ENCODE measurements around the gene KRTAP5-1. TPM values are rescaled to one million over a fixed set of nuclear protein-coding genes. Genes with fewer than 3 reads are reported as not detected.
"Not testable (repeated sequence)": the region's sequence is repeated elsewhere in the genome, so short reads cannot be mapped to it uniquely, and the experiment has no call there.

KRTAP5-1 gene
- total RNA-seq, result not detected in 2 replicates

DNA sequence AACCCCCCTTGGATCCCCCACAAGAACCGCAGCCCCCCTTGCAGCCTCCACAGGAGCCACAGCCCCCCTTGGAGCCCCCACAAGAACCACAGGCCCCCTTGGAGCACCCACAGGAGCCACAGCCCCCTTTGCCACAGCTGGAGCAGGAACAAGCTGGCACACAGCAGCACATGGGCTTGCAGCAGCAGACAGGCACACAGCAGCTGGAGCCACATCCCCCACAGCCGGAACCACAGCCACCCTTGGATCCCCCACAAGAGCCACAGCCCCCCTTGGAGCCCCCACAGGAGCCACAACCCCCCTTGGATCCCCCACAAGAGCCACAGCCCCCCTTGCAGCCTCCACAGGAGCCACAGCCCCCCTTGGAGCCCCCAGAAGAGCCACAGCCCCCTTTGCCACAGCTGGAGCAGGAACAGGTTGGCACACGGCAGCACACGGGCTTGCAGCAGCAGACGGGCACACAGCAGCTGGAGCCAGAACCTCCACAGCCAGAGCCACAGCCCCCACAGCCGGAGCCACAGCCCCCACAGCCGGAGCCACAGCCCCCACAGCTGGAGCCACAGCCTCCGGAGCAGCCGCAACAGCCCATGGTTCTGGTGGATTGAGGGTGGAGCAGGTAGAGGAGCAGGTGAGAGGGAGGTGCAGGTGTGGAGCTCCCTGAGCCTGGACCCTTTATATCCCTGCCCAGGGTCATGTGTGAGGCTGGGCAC, at the start of gene KRTAP5-1:
Gene KRTAP5-1 (minus strand): TSS at position 623 of the 710 bp plus-strand sequence. CDS start 34 bp downstream, at position 589.
- DNase-seq (ENCODE audit: low read depth in 2 of 2), result not testable (repeated sequence)

GRCh38 chr11:1633864-1634263, 48.8 kb upstream of the KRTAP5-1 start:
- no peak for DNase-seq (ENCODE audit: low read depth in 2 of 2)

GRCh38 chr11:1632053-1632714, 47.1 kb upstream of the KRTAP5-1 start:
- no peak for DNase-seq (ENCODE audit: low read depth in 2 of 2)

DNA sequence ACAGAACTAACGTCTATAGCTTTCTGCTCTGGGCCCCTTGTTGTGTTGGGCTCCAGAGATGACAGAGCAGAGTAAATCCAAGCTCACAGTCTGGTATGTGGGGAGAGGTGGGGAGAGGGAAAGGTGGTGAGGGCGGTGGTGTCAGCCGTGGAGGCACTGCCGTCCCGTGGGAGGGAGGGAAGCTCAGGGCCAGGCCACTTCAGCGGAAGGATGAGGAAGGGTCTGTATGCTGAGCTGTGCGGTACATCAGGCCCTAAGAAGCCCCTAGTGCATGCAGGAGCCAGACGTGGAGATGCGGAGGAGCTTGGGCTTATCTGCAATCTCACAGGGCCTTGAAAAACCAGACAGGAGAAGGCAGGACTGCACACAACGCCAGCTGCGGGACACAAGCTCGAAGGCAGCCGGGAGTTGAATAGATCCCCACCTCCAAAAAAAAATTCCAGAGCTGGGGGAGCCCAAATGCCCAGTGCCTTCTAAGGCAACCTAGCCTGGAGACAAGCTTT, 46.0 kb upstream of the KRTAP5-1 start:
- no peak for DNase-seq (ENCODE audit: low read depth in 2 of 2)

- no peak for DNase-seq (ENCODE audit: low read depth in 2 of 2)
Measured at GRCh38 chr11:1630271-1630670, 45.2 kb upstream of the KRTAP5-1 start.

GRCh38 chr11:1629326-1630185, 44.5 kb upstream of the KRTAP5-1 start, which contains the start of gene KRTAP5-5:
Gene KRTAP5-5, plus strand, starts transcription at chr11:1629775. Its CDS starts 66 bp downstream, at chr11:1629841.
- DNase-seq (ENCODE audit: low read depth in 2 of 2), result no peak

GRCh38 chr11:1628506-1629325, 43.6 kb upstream of the KRTAP5-1 start:
- DNase-seq (ENCODE audit: low read depth in 2 of 2), result peak in 1 of 2 donors; percentile 33

GRCh38 chr11:1625541-1625940, 40.5 kb upstream of the KRTAP5-1 start:
- no peak for DNase-seq (ENCODE audit: low read depth in 2 of 2)

- no peak for DNase-seq (ENCODE audit: low read depth in 2 of 2)
Measured at GRCh38 chr11:1624621-1625020, 39.5 kb upstream of the KRTAP5-1 start.

DNA sequence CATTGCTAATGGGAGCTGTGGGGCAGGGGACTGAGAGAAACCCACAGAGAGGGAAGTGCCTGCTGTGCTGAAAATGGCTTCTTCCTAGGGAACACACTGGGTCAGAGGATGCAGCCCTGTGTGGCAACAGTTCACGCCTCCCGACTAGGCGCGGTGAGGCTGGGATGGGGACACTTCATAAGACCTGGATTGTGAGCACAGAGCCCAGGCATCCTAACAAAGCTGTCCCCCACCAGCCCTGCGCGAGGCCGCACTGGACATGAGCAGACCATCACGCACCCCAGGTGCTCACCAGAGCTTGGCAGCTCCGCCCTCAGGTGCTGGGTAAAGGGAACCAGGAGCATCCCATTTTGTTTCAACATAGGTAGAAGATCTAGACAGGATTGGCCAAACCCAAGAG, 38.6 kb upstream of the KRTAP5-1 start:
- no peak for DNase-seq (ENCODE audit: low read depth in 2 of 2)

GRCh38 chr11:1622086-1622485, 37.0 kb upstream of the KRTAP5-1 start, which contains the start of gene KRTAP5-4:
Gene KRTAP5-4, minus strand, starts transcription at chr11:1622138. Its CDS starts 45 bp downstream, at chr11:1622093.
- no peak for DNase-seq (ENCODE audit: low read depth in 2 of 2)

- DNase-seq (ENCODE audit: low read depth in 2 of 2), result no peak
Measured at GRCh38 chr11:1619449-1619848, 34.4 kb upstream of the KRTAP5-1 start.

GRCh38 chr11:1618231-1618630, 33.1 kb upstream of the KRTAP5-1 start:
- DNase-seq (ENCODE audit: low read depth in 2 of 2), result no peak

DNA sequence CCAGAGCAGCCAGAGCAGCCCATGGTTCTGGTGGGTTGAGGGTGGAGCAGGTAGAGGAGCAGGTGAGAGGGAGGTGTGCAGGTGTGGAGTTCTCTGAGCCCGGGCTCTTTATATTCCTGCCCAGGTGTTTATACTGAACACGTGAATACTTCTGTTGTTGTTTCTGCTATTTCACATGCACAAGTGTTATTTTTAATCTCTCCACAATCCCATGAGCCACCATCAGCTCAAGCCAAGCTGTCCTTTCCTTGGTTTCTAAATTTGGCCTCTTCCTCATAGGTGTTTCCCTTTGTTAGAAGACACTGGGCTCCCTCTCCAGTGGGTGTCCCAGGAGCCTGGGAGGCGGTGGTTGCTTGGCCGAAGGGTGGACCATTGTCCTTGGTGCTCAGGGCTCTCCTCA, 23.3 kb upstream of the KRTAP5-1 start, which contains the start of gene KRTAP5-3:
Gene KRTAP5-3 (minus strand): TSS at position 101 of the 400 bp plus-strand sequence. CDS start 78 bp downstream, at position 23.
- DNase-seq (ENCODE audit: low read depth in 2 of 2), result no peak

GRCh38 chr11:1607901-1608300, 22.8 kb upstream of the KRTAP5-1 start:
- not testable (repeated sequence) for DNase-seq (ENCODE audit: low read depth in 2 of 2)

DNA sequence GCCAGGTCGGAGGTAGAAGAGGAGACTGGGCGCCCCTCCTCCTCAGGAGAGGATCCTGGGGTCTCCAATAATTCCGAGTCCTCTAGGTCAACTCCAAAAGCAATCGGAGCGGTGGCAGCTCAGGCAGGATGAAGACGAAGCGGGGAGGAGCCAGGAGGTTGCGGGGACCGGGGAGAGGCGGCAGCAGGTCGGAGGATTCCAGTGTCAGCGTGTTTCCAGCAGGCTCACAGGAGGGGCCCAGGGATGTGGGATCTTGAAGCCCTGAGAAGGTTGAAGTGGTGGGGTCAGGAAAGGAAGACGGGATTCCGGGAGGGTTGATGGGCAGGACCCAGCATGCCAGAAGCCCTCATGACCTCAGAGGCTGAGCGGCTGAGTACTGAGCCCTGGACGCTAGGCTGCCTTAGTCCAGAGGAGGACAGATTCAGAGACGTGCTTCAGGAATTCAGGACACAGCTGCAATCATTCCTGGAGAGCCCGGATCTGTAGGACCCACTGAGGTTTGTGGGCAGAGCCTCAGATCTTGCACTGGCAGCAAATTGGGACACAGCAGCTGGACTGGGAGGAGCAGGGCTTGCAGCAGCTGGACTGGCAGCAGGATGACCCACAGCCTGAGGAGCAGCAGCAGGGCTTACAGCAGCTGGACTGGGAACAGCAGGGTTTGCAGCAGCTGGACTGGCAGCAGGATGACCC, 22.2 kb upstream of the KRTAP5-1 start:
- DNase-seq (ENCODE audit: low read depth in 2 of 2), result not testable (repeated sequence)

- DNase-seq (ENCODE audit: low read depth in 2 of 2), result not testable (repeated sequence)
Measured at GRCh38 chr11:1605923-1606322, 20.8 kb upstream of the KRTAP5-1 start.

GRCh38 chr11:1604711-1605110, 19.6 kb upstream of the KRTAP5-1 start:
- DNase-seq (ENCODE audit: low read depth in 2 of 2), result no peak

DNA sequence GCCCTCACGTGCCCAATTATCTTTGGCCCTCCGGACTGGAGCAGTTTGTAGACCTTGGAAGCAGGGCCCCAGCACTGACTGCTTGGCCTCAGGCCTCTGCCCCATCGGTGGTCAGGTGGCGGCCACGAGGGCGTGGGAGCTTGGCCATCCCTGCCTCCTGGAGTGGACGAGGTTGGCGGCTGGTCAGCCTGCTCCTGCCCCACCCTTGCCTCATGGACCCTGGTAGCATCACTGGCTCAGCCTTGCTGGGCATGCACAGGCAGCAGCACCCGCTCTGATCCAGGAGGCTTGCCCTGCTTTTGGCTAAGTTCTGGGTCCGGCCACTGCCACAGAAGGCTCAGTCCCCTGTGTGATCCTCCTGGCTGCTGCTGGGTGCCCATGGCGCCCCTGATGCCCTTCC, 19.1 kb upstream of the KRTAP5-1 start:
- DNase-seq (ENCODE audit: low read depth in 2 of 2), result no peak

DNA sequence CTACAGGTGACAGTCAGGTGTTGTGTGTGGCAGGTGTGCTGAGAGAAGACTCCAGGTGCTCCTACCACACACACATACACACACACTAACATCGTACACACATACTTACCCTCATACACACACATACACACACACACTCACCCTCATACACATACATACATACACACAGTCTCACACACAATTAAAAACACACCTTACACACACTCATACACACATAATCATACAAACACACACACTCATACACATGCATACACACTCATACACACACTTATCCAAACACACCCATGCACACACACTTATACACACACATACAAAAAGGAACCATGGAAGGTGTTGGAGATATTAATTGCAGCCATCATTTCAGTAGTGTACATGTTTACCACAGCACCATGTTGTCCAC, 18.5 kb upstream of the KRTAP5-1 start:
- no peak for DNase-seq (ENCODE audit: low read depth in 2 of 2)
